IMR-90 (cell line): ENCODE data around the gene SCNM1. TPM values are rescaled to one million over a fixed set of nuclear protein-coding genes. Genes with fewer than 3 reads are reported as not detected.

ENCODE experiments used
- ATAC-seq: fragments of 200-7000 bp; cut with Tn5 transposase; 2 replicates; pipeline ENCODE4 v1.9.1; 2020; ENCODE audit warnings: low read depth, mild to moderate bottlenecking, moderate library complexity
- BruUV-seq: library from RNA; stranded (reverse); fragments of 400-500 nt; replicated peaks from 2 replicates; lab custom pipeline; 2021; lab: Mats Ljungman, UMichigan
- CTCF ChIA-PET: fragments of 300-600 bp; formaldehyde crosslinking; extraction: SDS; loops from one replicate; lab custom pipeline; 2021; ENCODE audit warnings: antibody characterized with exemption; lab: Yijun Ruan, JAX
- POLR2A ChIA-PET: fragments of 300-600 bp; sonication (Branson Sonifier 250); formaldehyde crosslinking; loops from one replicate; lab custom pipeline; 2022; ENCODE audit warnings: antibody characterized with exemption; ENCODE audit not compliant: unreplicated experiment; lab: Charles Lee
- DNase-seq: peaks from one replicate; pipeline ENCODE4 v3.0.0; 2013
- H2AFZ ChIP-seq: replicated peaks from 2 replicates; pipeline ENCODE3; 2013; ENCODE audit warnings: low read length, mild to moderate bottlenecking; ENCODE audit not compliant: poor library complexity
- H2AK5ac ChIP-seq: 2 replicates; pipeline ENCODE4 v1.6.1; 2013; ENCODE audit warnings: low read depth, low read length, inconsistent platforms
- H2AK9ac ChIP-seq: replicated peaks from 2 replicates; pipeline ENCODE3; 2013; ENCODE audit warnings: mild to moderate bottlenecking, low read depth, low read length, moderate library complexity; ENCODE audit not compliant: poor library complexity
- H2BK120ac ChIP-seq: 2 replicates; pipeline ENCODE4 v1.6.1; 2013; ENCODE audit warnings: low read depth, low read length, inconsistent platforms
- H2BK15ac ChIP-seq: 3 replicates; pipeline ENCODE4 v1.6.1; 2013; ENCODE audit warnings: low read depth, low read length, inconsistent platforms
- H2BK20ac ChIP-seq: 2 replicates; pipeline ENCODE4 v1.6.1; 2013; ENCODE audit warnings: low read depth, mild to moderate bottlenecking, inconsistent platforms, low read length, moderate library complexity
- H2BK5ac ChIP-seq: 2 replicates; pipeline ENCODE4 v1.6.1; 2013; ENCODE audit warnings: mild to moderate bottlenecking, low read depth, low read length, inconsistent platforms; ENCODE audit not compliant: poor library complexity, severe bottlenecking
- H3K14ac ChIP-seq: replicated peaks from 2 replicates; pipeline ENCODE4 v1.6.1; 2013; ENCODE audit warnings: low read depth, low read length, inconsistent platforms
- H3K18ac ChIP-seq: 2 replicates; pipeline ENCODE4 v1.6.1; 2013; ENCODE audit warnings: low read depth, low read length, control low read depth
- H3K23ac ChIP-seq: 2 replicates; pipeline ENCODE4 v1.6.1; 2013; ENCODE audit warnings: low read depth, low read length, inconsistent platforms
- H3K27ac ChIP-seq: 2 replicates; pipeline ENCODE4 v1.5.1; 2013; ENCODE audit warnings: mild to moderate bottlenecking, control low read depth, low read length; ENCODE audit not compliant: insufficient read depth
- H3K27me3 ChIP-seq: 2 replicates; pipeline ENCODE4 v1.6.1; 2013; ENCODE audit warnings: low read length; ENCODE audit not compliant: control insufficient read depth, insufficient read depth
- H3K36me3 ChIP-seq: 2 replicates; pipeline ENCODE4 v1.6.1; 2013; ENCODE audit warnings: low read length, mixed read lengths; ENCODE audit not compliant: control insufficient read depth, insufficient read depth
- H3K4ac ChIP-seq: 2 replicates; pipeline ENCODE4 v1.6.1; 2013; ENCODE audit warnings: low read depth, low read length, inconsistent platforms
- H3K4me1 ChIP-seq: 2 replicates; pipeline ENCODE4 v1.6.1; 2013; ENCODE audit warnings: low read length, mixed read lengths; ENCODE audit not compliant: control insufficient read depth, insufficient read depth
- H3K4me2 ChIP-seq: 2 replicates; pipeline ENCODE4 v1.6.1; 2013; ENCODE audit warnings: low read depth, mild to moderate bottlenecking, control low read depth, low read length, moderate library complexity
- H3K4me3 ChIP-seq: 2 replicates; pipeline ENCODE4 v1.5.1; 2013; ENCODE audit warnings: low read depth, mild to moderate bottlenecking, control low read depth, low read length, moderate library complexity; ENCODE audit not compliant: insufficient read depth
- H3K56ac ChIP-seq: 2 replicates; pipeline ENCODE4 v1.6.1; 2013; ENCODE audit warnings: low read length, inconsistent platforms; ENCODE audit not compliant: insufficient read depth; ENCODE audit errors: extremely low read depth
- H3K79me1 ChIP-seq, 2 experiments: 2 replicates each; pipeline ENCODE4 v1.6.1; 2013; ENCODE audit warnings: low read length in 2 of 2, inconsistent platforms in 1 of 2, low read depth in 1 of 2
- H3K9ac ChIP-seq: 2 replicates; pipeline ENCODE4 v1.6.1; 2013; ENCODE audit warnings: low read depth, low read length, control low read depth
- H3K9me1 ChIP-seq: 2 replicates; pipeline ENCODE4 v1.6.1; 2013; ENCODE audit warnings: low read length, inconsistent platforms; ENCODE audit not compliant: insufficient read depth
- H3K9me3 ChIP-seq: 2 replicates; pipeline ENCODE4 v1.6.1; 2013; ENCODE audit warnings: low read length; ENCODE audit not compliant: control insufficient read depth, insufficient read depth
- H4K20me1 ChIP-seq: 2 replicates; pipeline ENCODE4 v1.6.1; 2013; ENCODE audit warnings: low read length, inconsistent platforms; ENCODE audit not compliant: insufficient read depth
- H4K5ac ChIP-seq: 2 replicates; pipeline ENCODE4 v1.6.1; 2013; ENCODE audit warnings: mild to moderate bottlenecking, low read depth, low read length, control low read depth
- H4K8ac ChIP-seq, 2 experiments: 2 replicates each; pipeline ENCODE4 v1.6.1; 2013; ENCODE audit warnings: low read depth in 2 of 2, low read length in 2 of 2, control low read depth in 1 of 2, inconsistent platforms in 1 of 2
- H4K91ac ChIP-seq: 2 replicates; pipeline ENCODE4 v1.6.1; 2013; ENCODE audit warnings: low read depth, low read length, inconsistent platforms; ENCODE audit not compliant: insufficient read depth
- RFX5 ChIP-seq: IDR thresholded peaks from 2 replicates; pipeline ENCODE4 v1.8.0; 2012; ENCODE audit warnings: low read depth, mild to moderate bottlenecking, low read length, moderate library complexity
- WGBS, 2 experiments: methylation state at CpG; one replicate each; pipeline versions ENCODE4 v1.1.5 to v1.1.7; 2013; ENCODE audit warnings: missing lambda C conversion rate in 2 of 2; ENCODE audit not compliant: insufficient read length in 1 of 2; ENCODE audit errors: extremely low coverage in 2 of 2; 5-methylcytosine and 5-hydroxymethylcytosine counted together
- dilution Hi-C: fragments of 300-500 bp; cut with HindIII; formaldehyde crosslinking; loops from one replicate; pipeline ENCODE4 v1.14.3; 2018; ENCODE audit warnings: low sequenced_read_pairs; ENCODE audit not compliant: unreplicated experiment
- in situ Hi-C: fragments of 300-500 bp; cut with MboI; formaldehyde crosslinking; loops from 3 replicates; pipeline ENCODE4 v1.14.3; 2019; ENCODE audit warnings: low sequenced_read_pairs, inconsistent platforms, mixed read lengths
- intact Hi-C: fragments of 100-400 bp; cut with micrococcal nuclease; formaldehyde crosslinking; loops from 2 replicates; pipeline ENCODE4 v1.10.0; 2022
- polyA plus RNA-seq, 3 experiments: library from polyadenylated mRNA; depleted of rRNA; stranded (reverse); fragments of >200 nt; gene quantifications; 2 replicates each; pipeline ENCODE4 v1.2.3, GENCODE V29; 2012; ENCODE audit warnings: low replicate concordance in 1 of 3
- total RNA-seq: library from RNA; depleted of rRNA; stranded (reverse); fragments of >200 nt; gene quantifications from 2 replicates; pipeline ENCODE4 v1.2.3, GENCODE V29; 2012
- TF ChIP-seq, protein P1 (sequence below): fragments of 150-350 bp; IDR thresholded peaks from 2 replicates; pipeline ENCODE4 v1.6.1; 2016; ENCODE audit warnings: low read depth, mild to moderate bottlenecking, low read length, moderate library complexity, borderline replicate concordance

The SCNM1 gene
- total and polyA plus RNA-seq, 2 of the 4 experiments (the other 2 are of a cell fraction): 27.4 to 33.2 TPM

DNA sequence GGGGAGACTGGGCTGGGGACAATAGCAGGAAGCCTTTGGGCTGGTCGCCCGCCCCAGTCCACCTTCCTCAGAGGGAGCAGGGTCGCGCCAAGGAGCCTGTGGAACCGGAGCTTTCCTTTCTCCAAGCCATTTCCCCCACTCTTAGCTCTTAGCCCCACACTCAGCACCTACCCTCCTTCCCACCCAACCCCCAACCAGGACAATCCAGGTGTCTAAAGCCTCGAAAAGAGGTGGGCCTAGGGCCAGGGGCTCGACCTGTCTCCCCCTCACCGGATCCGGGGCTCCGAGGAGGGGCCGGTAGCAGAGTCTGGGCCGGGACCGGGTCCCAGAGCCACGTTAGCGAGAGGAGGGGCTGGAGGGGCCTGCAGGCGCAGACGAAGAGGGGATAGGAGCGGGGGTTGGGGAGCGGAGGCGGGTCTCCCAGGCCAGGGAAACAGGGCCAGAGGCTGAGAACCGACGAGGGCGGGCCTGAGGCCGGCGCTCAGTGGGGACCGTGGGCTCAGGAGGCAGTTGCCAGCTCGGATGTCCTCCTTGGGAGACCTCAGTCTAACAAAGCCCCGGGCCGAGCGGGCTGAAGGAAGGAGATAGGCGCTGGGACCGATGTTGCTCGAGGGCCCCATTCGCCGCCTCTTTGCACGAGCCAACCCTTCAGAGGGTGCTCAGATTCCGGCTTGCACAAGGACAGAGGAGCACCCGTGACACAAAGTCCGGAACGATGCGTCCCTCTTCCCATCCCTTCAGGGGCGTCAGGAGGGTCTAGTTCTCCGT, 20.5 kb upstream of the SCNM1 start:
- Histone ChIP-seq H3K4me2 (peak overlapping the region; percentile 91), H3K56ac (no peak overlapping the region), H3K4me3 (peak overlapping the region; percentile 77), H3K36me3 (no peaks in the 10 kb centered on the region), H3K9ac (peak overlapping the region; percentile 79), H3K9me1 (peaks cover 4% of the 10 kb centered on the region; the same call in 1 of the 2 replicates), H4K5ac (no peak overlapping the region), H2BK5ac (no peak overlapping the region), H2BK120ac (no peak overlapping the region), H2AK9ac (peak overlapping the region; percentile 85), H3K4ac (no peak overlapping the region; the same call in 1 of the 2 replicates), H3K9me3 (no peaks in the 10 kb centered on the region), H4K8ac (no peak overlapping the region; a peak in 1 of 4 replicates), H4K91ac (no peak overlapping the region), H2AFZ (peak overlapping the region; percentile 91), H2AK5ac (no peak overlapping the region), H3K4me1 (peaks cover 5% of the 10 kb centered on the region), H3K79me1 (peaks cover 0 to 6% of the 10 kb centered on the region in 2 experiments; a peak in 1 of 4 replicates), H3K23ac (peak overlapping the region; percentile 87), H3K14ac (peak overlapping the region; percentile 61; the same call in 1 of the 2 replicates), H4K20me1 (peaks cover 5% of the 10 kb centered on the region; the same call in 1 of the 2 replicates), H2BK15ac (no peak overlapping the region), H3K18ac (no peak overlapping the region), H2BK20ac (no peak overlapping the region), H3K27ac (no peak overlapping the region), H3K27me3 (peaks cover 2% of the 10 kb centered on the region; the same call in 1 of the 2 replicates)
- intact Hi-C loops: loop anchor here (5.0 kb wide), 1 partner anchor 73 kb away; the partner anchor contains the start of gene GABPB2
- POLR2A ChIA-PET: no interaction called here
- in situ Hi-C loops: no loop called here
- CTCF ChIA-PET: no interaction called here
- WGBS, 2 experiments: 32% methylated on average over 16 of the region's 43 CpGs; no CpG with 5 or more reads in 1 of the 2 experiments
- no TSS peak for BruUV-seq
- no peak for TF ChIP-seq RFX5
- TF ChIP-seq, protein P1, sequence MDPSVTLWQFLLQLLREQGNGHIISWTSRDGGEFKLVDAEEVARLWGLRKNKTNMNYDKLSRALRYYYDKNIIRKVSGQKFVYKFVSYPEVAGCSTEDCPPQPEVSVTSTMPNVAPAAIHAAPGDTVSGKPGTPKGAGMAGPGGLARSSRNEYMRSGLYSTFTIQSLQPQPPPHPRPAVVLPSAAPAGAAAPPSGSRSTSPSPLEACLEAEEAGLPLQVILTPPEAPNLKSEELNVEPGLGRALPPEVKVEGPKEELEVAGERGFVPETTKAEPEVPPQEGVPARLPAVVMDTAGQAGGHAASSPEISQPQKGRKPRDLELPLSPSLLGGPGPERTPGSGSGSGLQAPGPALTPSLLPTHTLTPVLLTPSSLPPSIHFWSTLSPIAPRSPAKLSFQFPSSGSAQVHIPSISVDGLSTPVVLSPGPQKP: no peak
- dilution Hi-C loops: no loop called here
- ATAC-seq (no peak), DNase-seq (no peak)
